ENCODE data around the gene PGAM5.

The PGAM5 gene

GRCh38 chr12:132710405-132711079 is at the start of gene PGAM5:
Gene PGAM5 (plus strand): TSS chr12:132710842. CDS start chr12:132710877, 35 bp downstream.
- DNase-seq (ENCODE audit: insufficient read length, low spot score): peak; percentile 98
- peak; percentile 82 for FAIRE-seq

- DNase-seq (ENCODE audit: insufficient read length, low spot score) (no peak), FAIRE-seq (no peak)
Measured at GRCh38 chr12:132660996-132661395, 49.6 kb upstream of the PGAM5 start.

- DNase-seq (ENCODE audit: insufficient read length, low spot score) (no peak), FAIRE-seq (no peak)
Measured at GRCh38 chr12:132661972-132662371, 48.7 kb upstream of the PGAM5 start.

- FAIRE-seq (no peak), DNase-seq (ENCODE audit: insufficient read length, low spot score) (no peak)
Measured at GRCh38 chr12:132662901-132663755, 47.5 kb upstream of the PGAM5 start.

- DNase-seq (ENCODE audit: insufficient read length, low spot score): no peak
- no peak for FAIRE-seq
Measured at GRCh38 chr12:132664206-132665148, 46.2 kb upstream of the PGAM5 start.

- no peak for DNase-seq (ENCODE audit: insufficient read length, low spot score)
- no peak for FAIRE-seq
Measured at GRCh38 chr12:132665149-132665491, 45.5 kb upstream of the PGAM5 start.

- FAIRE-seq: no peak
- no peak for DNase-seq (ENCODE audit: insufficient read length, low spot score)
Measured at GRCh38 chr12:132665794-132666193, 44.8 kb upstream of the PGAM5 start.

GRCh38 chr12:132668191-132669088 is 42.2 kb upstream of the PGAM5 start:
- no peak for FAIRE-seq
- no peak for DNase-seq (ENCODE audit: insufficient read length, low spot score)

GRCh38 chr12:132669166-132669879 is 41.3 kb upstream of the PGAM5 start:
- DNase-seq (ENCODE audit: insufficient read length, low spot score): no peak
- no peak for FAIRE-seq

- FAIRE-seq (no peak), DNase-seq (ENCODE audit: insufficient read length, low spot score) (no peak)
Measured at GRCh38 chr12:132672116-132672515, 38.5 kb upstream of the PGAM5 start.

GRCh38 chr12:132672678-132673077 is 38.0 kb upstream of the PGAM5 start:
- FAIRE-seq: no peak
- DNase-seq (ENCODE audit: insufficient read length, low spot score): no peak

- DNase-seq (ENCODE audit: insufficient read length, low spot score): no peak
- FAIRE-seq: no peak
Measured at GRCh38 chr12:132673288-132674179, 37.1 kb upstream of the PGAM5 start.

GRCh38 chr12:132674561-132674960 is 36.1 kb upstream of the PGAM5 start:
- no peak for DNase-seq (ENCODE audit: insufficient read length, low spot score)
- no peak for FAIRE-seq

GRCh38 chr12:132675757-132676432 is 34.7 kb upstream of the PGAM5 start:
- FAIRE-seq (no peak), DNase-seq (ENCODE audit: insufficient read length, low spot score) (no peak)

GRCh38 chr12:132677492-132677891 is 33.1 kb upstream of the PGAM5 start:
- DNase-seq (ENCODE audit: insufficient read length, low spot score) (no peak), FAIRE-seq (no peak)

- DNase-seq (ENCODE audit: insufficient read length, low spot score): no peak
- no peak for FAIRE-seq
Measured at GRCh38 chr12:132685400-132685799, 25.2 kb upstream of the PGAM5 start.

GRCh38 chr12:132686825-132687210 is 23.8 kb upstream of the PGAM5 start:
- DNase-seq (ENCODE audit: insufficient read length, low spot score) (no peak), FAIRE-seq (no peak)

Measured in GM19239 (cell line).